ENCODE data around the gene ICE2.
"Not testable (repeated sequence)": the region's sequence is repeated elsewhere in the genome, so short reads cannot be mapped to it uniquely, and the experiment has no call there.

ICE2 gene

GRCh38 chr15:60405399-60405798 lies 73.5 kb downstream of the ICE2 start:
- no peak for DNase-seq

- DNase-seq, result not testable (repeated sequence)
These were observed 74.6 kb downstream of the ICE2 start for GRCh38 chr15:60404351-60404750.

- no peak for DNase-seq
These were observed 78.0 kb downstream of the ICE2 start for GRCh38 chr15:60400944-60401343.

GRCh38 chr15:60399931-60400330 lies 79.0 kb downstream of the ICE2 start:
- no peak for DNase-seq

GRCh38 chr15:60399246-60399915 lies 79.6 kb downstream of the ICE2 start:
- DNase-seq, result no peak

GRCh38 chr15:60397772-60398445 lies 81.0 kb downstream of the ICE2 start, which contains the start of gene ANXA2:
Gene ANXA2, minus strand, starts transcription at chr15:60397986. Its CDS starts 11,911 bp downstream, at chr15:60386075.
- DNase-seq, result peak; percentile 84

GRCh38 chr15:60396958-60397771 lies 81.8 kb downstream of the ICE2 start:
- peak; percentile 36 for DNase-seq

GRCh38 chr15:60396560-60396957 lies 82.4 kb downstream of the ICE2 start:
- no peak for DNase-seq

GRCh38 chr15:60396100-60396499 lies 82.8 kb downstream of the ICE2 start:
- no peak for DNase-seq

GRCh38 chr15:60395276-60396011 lies 83.5 kb downstream of the ICE2 start:
- no peak for DNase-seq

GRCh38 chr15:60394689-60395097 lies 84.2 kb downstream of the ICE2 start:
- no peak for DNase-seq

- DNase-seq, result no peak
These were observed 85.8 kb downstream of the ICE2 start for GRCh38 chr15:60392986-60393790.

GRCh38 chr15:60392601-60392985 lies 86.3 kb downstream of the ICE2 start:
- DNase-seq, result no peak

GRCh38 chr15:60391722-60392315 lies 87.1 kb downstream of the ICE2 start:
- DNase-seq, result no peak

- DNase-seq, result no peak
These were observed 88.0 kb downstream of the ICE2 start for GRCh38 chr15:60390871-60391501.

- DNase-seq, result no peak
These were observed 88.7 kb downstream of the ICE2 start for GRCh38 chr15:60390231-60390630.

- no peak for DNase-seq
These were observed 89.5 kb downstream of the ICE2 start for GRCh38 chr15:60389261-60390077.

- DNase-seq, result no peak
These were observed 91.6 kb downstream of the ICE2 start for GRCh38 chr15:60387321-60387720.

GRCh38 chr15:60386615-60387014 lies 92.3 kb downstream of the ICE2 start:
- DNase-seq, result no peak

All from activated CD8-positive, alpha-beta memory T cell treated with anti-CD3 and anti-CD28 coated beads, Interleukin-2, amount 50 U/mL, for 4 hours (primary cell).